Transverse colon (tissue), 4 donors: ENCODE measurements around the gene PTGIS.

ENCODE experiments used
- CTCF ChIP-seq, 5 experiments: fragments of 200-600 bp in 3 of 5; fragments of 450-650 bp in 2 of 5; sonication (generic) in 3 of 5; IDR thresholded peaks; 1 replicate in 2 of 5; 2 replicates in 3 of 5; pipeline ENCODE4 v1.5.1; 2016 to 2017; ENCODE audit warnings: antibody characterized with exemption in 5 of 5, inconsistent platforms in 3 of 5, mild to moderate bottlenecking in 2 of 5, moderate library complexity in 1 of 5
- POLR2A ChIP-seq: fragments of 450-650 bp; IDR thresholded peaks from one replicate; pipeline ENCODE4 v1.6.1; 2016; ENCODE audit warnings: antibody characterized with exemption, mild to moderate bottlenecking, moderate library complexity
- POLR2AphosphoS5 ChIP-seq, 3 donors: sonication (generic); formaldehyde crosslinking; IDR thresholded peaks; one replicate each; pipeline ENCODE4 v1.6.1; 2016; ENCODE audit warnings: antibody characterized with exemption in 3 of 3

- TF ChIP-seq CTCF (IDR thresholded peaks at IDR 0.05) (no peak), POLR2AphosphoS5 (IDR thresholded peaks at IDR 0.05) (no peak), POLR2A (no peak)
These were observed 4.6 kb downstream of the PTGIS start for GRCh38 chr20:49563015-49563980.
